Measurements from ENCODE around the gene CDC42BPG.

Gene CDC42BPG

DNA sequence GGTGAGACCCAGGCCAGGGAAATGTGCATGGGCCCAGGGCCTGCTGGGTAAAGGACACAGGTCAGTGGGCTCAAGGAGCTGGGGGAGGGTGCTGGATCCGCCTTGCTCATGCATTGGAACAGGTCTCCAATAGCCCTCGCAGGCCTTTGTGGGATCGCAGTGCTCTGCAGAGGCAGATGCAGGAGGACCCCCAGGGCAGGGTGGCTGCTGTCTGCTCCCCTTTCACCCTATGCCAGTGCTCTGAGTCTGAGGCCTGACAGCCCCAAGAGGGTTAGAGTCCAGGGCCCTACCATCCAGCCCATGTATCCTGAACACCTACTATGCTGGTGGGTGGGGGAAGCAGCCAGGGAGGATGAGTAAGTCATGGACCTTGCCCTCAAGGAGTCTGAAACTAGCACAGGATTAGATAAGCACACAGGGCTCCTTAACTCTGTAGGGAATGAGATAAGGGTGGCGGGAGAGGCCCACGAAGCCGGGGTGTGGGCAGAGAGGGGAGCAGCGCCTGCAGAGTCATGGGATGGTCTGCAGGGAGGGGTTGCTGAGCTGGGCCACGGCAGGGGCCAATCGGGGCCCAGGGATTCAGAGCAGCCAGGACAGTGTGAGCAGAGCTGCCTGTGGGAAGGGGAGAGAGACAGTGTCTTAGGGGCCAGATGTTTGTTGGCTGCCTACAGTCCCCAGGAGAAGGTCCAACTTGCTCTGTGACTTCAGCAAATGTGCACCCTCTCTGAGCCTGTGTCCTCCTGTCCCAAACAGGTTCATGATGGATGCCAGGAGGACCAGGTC, 44.5 kb upstream of the CDC42BPG start:
- no peak for TF ChIP-seq CTCF (IDR thresholded peaks at IDR 0.05)

- TF ChIP-seq CTCF (IDR thresholded peaks at IDR 0.05): no peak
Observed at GRCh38 chr11:64888406-64888728, 43.9 kb upstream of the CDC42BPG start.

DNA sequence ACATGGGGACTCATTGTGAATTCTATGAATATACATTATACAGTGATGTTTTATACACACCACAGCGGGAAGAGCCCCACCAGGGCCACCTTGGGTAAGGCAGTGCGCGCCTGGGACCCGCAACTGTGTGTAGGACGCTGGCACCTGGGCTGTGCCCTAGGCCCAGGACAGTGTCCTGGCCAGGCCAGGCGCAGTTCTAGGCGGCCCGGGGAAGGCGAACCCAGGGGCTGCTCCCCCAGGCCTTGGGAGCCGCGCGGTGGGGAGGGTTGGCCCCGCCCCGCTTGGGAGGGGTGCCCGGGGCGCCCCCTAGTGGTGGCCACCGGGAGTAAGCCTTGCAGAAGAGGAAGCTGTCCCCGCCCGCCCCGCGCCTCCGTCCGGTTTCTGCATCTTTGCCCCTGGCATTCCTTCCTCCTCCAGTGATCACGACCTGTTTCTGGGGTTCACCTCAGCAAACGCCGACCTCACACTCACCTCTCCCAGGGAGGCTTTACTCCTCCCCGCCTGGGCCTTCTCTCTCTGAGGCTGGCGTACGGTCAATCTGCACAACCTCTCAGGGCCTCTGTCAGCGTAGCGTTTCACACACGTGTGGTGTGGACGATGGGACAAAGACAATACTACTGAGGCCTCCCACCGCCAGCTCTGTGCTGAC, 43.4 kb upstream of the CDC42BPG start:
- peak; percentile 97 for TF ChIP-seq CTCF (IDR thresholded peaks at IDR 0.05)

GRCh38 chr11:64887234-64887756, 42.8 kb upstream of the CDC42BPG start:
- TF ChIP-seq CTCF (IDR thresholded peaks at IDR 0.05): no peak

GRCh38 chr11:64885367-64886286, 41.2 kb upstream of the CDC42BPG start:
- no peak for TF ChIP-seq CTCF (IDR thresholded peaks at IDR 0.05)

GRCh38 chr11:64884019-64884418, 39.6 kb upstream of the CDC42BPG start:
- TF ChIP-seq CTCF (IDR thresholded peaks at IDR 0.05): no peak

GRCh38 chr11:64883575-64883974, 39.1 kb upstream of the CDC42BPG start:
- no peak for TF ChIP-seq CTCF (IDR thresholded peaks at IDR 0.05)
